Measurements from ENCODE around the gene TSN. TPM values are rescaled to one million over a fixed set of nuclear protein-coding genes. Genes with fewer than 3 reads are reported as not detected.
A peak's percentile ranks its signal among the peaks of the same experiment; 100 is the strongest.
"Not testable (repeated sequence)": the region's sequence is repeated elsewhere in the genome, so short reads cannot be mapped to it uniquely, and the experiment has no call there.

TSN gene
- total RNA-seq, result 10 to 100 TPM; 40.3 to 44.0 TPM
- long read RNA-seq, transcript TSN-201 (6 exons, 3,420 nt), result major isoform, 173 of 186 reads
- long read RNA-seq, partial matches to known transcripts, result 1 of 186 reads
- long read RNA-seq, other reads (novel, unspliced or antisense), result 8 of 186 reads

DNA sequence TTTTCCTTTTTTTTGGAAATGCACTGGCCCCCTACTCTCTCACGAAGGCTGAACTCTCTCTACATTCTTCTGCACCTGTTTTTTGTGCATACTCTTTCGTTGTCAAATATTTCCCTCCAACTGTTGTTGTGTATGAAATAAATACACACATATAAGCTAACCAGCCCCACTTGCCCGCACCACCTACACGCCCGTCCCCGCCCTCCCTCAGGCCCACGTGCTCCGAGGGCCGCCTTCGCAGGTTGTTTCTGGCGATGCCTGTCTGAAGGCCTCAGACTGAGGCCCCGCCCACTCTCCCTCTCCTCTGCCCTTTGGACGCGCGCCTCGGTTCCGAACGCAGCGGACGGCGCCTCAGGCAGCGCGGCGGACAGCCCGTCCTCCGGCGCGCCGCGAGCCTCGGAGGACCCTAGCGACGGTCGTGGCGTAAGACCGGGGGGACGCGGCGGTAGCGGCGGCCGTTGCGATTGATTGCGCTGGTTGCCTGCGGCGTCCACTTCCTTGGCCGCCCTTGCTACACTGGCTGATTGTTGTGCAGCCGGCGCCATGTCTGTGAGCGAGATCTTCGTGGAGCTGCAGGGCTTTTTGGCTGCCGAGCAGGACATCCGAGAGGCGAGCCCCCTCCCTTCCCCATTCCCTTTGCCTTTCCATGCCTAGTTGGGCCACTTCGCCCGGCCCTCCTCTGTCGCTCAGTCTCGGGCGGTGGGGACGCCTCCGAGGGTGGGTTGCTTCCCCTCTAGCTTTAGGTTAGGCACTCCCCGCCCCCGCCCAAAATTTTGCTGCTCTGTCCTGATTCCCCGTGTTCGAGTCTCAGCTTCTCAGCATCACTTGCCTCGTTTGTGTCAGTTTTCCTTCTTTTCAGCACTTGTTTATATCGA lies at the start of gene TSN:
TSS of gene TSN (plus strand) at position 415 of the 875 bp plus-strand sequence. CDS start at position 544, 129 bp downstream.
- intact Hi-C loops (cut with DNase I, micrococcal nuclease), result no loop called here
- ATAC-seq (peak; percentile 98), DNase-seq (peak; percentile 98 to 99)

DNA sequence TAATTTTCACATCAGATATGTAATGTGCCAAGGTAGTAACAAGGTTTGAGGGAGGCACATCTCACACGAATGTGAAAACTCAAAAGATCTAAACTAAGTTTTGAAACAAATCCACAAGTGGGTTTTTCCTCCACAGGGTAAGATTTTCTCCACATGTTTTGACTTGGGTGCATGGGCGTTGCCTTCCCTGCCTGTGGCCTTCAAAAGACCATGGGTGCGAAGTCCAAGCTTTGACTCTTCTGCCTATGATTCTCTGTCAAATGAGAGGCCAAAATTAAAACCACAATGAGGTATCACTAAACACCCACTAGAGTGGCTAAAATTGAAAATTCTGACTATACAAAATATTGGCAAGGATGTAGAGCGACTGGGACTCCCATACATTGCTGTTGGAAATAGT lies 49.5 kb upstream of the TSN start:
- intact Hi-C loops (cut with DNase I, micrococcal nuclease), result no loop called here
- no peak for ATAC-seq
- no peak for DNase-seq

DNA sequence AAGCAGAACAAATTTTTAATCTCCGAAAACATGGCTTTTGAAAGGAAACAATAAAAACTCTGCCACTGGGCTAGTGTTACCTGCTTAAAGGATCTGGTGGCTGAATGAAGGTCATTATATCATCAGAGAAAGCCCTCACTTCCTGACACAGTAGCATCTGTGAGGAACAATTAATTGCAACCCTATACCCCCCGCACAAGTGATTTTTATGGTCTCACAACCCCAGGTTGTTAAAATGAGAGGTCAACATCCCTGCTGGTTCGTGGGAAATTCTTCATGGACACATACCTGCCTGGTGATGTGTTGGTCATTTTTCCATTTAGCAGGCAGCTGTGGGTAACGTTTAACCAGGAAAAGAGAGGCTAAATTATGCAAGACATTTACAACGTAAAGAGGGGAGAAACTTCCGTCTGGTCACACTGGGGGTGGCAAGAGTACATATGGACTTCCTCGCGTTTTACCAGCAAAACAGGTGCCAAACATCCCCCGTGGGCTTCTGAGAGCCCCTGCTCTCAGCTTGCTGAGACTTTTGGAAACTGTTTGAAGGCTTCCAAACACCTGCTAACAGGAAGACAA lies 48.0 kb upstream of the TSN start:
- intact Hi-C loops (cut with DNase I, micrococcal nuclease), result no loop called here
- ATAC-seq (peak; percentile 88), DNase-seq (peak in 1 of 2 donors; percentile 29)

DNA sequence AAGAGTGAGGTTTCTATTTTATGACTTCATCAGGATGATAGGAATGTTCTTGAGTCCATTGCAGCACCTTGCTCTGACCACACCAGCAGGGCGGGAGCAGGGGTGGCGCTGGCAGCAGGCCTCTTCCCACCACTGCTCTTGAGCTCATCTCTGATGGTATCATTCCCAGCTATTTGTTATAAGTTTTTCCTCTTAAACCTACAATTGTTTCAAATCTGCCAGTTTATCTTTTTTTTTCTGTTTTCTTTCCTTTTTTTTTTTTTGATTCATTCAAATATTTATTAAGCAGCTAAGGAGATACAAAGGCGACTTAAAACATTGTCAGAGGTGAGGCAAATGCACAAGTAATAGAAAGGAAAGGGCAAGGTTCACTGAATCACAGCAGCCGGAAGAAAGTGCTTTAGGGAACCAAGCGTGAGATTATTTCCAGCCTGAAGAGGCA lies 47.5 kb upstream of the TSN start:
- DNase-seq, result peak; percentile 55 to 70
- ATAC-seq, result peak; percentile 95
- intact Hi-C loops (cut with DNase I, micrococcal nuclease), result no loop called here

DNA sequence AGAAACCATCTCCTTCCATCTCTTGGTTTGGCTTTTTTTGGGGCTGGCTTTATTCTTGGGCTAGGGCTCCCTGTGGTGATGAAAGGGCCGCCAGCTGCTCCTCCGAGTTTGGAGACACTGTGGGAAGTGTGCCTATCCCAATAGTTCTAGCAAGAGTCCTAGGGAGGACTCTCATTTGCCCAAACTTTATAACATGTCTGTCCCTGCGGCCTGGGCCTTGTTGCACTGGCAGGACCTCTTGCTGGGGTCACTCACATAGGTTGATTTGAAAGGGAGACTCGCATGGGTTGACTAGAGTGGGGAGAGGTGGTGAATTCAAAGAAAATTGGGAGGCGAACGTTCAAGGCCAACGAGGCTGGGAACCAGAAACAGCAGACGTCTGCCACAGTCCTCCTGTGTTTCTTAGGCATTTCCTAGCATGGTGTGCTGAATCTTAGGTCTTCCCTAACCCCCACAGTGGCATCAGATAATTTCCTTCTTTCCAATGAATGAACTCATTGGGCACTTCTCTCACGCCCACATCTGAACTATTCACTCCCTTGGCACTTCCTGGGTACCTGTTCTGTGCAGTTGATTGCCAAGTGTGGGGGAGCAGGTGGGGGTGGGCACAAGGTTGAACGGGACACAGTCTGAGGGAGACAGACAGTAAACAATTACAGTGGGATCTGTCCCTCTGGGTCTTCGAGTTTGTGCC lies 45.5 kb upstream of the TSN start:
- no peak for ATAC-seq
- intact Hi-C loops (cut with DNase I, micrococcal nuclease), result loop anchor here in 1 of 2 donors (10.0 kb wide), 1 partner anchor 185 kb away; no protein-coding TSS in a partner anchor
- DNase-seq, result no peak

DNA sequence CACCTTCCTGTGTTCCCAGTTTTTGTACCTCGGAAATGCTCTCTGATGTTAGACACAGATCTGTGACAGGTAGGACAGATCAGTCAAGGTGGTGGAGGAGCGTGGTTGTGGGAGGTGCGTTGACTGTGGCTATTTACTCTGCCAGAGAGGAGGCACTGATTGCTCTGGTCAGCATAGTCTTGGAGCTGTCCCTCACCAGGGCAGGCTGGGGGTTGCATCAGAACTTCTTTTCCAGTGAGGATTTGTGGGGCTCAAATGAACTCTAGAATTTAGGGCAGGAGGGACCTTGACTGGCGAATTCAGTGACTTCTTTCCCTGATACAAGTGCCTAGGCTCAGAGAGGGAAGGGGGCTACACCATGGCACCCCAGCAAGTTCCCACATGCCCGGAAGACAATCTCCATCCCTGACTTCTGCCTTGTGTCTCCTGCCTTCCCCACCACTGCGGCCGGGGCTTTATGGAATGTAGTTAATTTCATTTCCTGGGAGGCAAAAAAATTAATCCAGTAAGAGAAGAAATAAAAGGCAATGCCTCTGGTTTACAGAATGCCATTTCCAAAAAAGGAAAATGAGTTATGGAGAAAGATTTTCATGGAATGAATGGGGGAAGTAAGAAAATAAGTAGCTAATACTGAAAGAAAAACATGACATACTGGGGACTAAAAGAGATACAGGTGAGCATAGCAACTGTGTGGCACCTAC lies 44.8 kb upstream of the TSN start:
- intact Hi-C loops (cut with DNase I, micrococcal nuclease), result loop anchor here in 1 of 2 donors (10.0 kb wide), 1 partner anchor 186 kb away; no protein-coding TSS in a partner anchor
- ATAC-seq, result no peak
- no peak for DNase-seq

DNA sequence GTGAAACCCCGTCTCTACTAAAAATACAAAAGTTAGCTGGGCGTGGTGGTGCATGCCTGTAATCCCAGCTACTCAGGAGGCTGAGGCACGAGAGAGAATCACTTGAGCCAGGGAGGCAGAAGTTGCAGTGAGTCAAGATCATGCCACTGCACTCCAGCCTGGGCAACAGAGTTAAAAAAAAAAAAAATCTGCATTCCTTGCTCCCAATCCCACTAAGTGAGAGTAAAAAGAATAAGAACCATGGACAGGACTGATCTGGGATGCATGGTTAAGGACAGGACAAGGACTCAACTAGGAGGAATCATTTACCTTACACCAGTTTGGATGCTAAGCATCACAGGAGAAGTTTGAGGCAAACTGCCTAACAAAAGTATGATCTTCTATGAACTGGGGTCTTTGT lies 44.0 kb upstream of the TSN start:
- intact Hi-C loops (cut with DNase I, micrococcal nuclease), result loop anchor here in 1 of 2 donors (10.0 kb wide), 1 partner anchor 187 kb away; no protein-coding TSS in a partner anchor
- DNase-seq, ATAC-seq: not testable (repeated sequence)

DNA sequence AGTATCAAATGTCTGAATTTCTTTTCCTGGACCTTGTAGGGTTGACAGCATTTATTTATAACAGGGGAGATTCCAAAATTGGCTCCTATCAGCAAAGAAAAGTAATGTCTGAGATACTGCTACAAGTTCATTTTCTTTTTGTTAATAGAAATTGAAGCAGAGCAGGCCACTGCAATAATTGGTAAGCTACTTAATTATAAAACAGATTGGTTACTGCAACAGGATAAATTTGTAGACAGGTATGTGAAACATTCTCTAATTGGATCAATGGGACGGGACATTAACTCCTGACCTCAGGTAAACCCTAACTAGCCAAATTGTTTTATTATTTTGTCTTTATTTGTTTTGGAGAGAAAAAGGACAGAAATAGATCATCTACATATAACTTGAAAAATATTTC lies 39.3 kb upstream of the TSN start:
- intact Hi-C loops (cut with DNase I, micrococcal nuclease), result loop anchor here in 1 of 2 donors (5.0 to 10.0 kb wide), 2 partner anchors 191 to 314 kb away; no protein-coding TSS in a partner anchor
- no peak for ATAC-seq
- no peak for DNase-seq

DNA sequence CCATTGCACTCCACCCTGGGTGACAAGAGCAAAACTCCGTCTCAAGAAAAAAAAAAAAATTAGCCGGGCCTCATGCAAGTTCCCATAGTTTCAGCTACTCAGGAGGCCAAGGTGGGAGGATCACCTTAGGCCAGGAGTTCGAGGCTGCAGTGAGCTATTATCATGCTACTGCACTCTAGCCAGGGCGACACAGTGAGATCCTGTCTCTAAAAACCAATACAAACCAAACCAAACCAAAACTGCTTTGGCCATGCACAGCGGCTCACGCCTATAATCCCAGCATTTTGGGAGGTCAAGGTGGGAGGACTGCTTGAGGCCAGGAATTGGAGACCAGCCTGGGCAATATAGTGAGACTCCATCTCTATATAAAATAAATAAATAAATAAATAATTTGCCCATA lies 37.9 kb upstream of the TSN start:
- ATAC-seq (no peak), DNase-seq (no peak)
- intact Hi-C loops (cut with DNase I, micrococcal nuclease), result loop anchor here in 1 of 2 donors (5.0 to 10.0 kb wide), 2 partner anchors 193 to 315 kb away; no protein-coding TSS in a partner anchor

DNA sequence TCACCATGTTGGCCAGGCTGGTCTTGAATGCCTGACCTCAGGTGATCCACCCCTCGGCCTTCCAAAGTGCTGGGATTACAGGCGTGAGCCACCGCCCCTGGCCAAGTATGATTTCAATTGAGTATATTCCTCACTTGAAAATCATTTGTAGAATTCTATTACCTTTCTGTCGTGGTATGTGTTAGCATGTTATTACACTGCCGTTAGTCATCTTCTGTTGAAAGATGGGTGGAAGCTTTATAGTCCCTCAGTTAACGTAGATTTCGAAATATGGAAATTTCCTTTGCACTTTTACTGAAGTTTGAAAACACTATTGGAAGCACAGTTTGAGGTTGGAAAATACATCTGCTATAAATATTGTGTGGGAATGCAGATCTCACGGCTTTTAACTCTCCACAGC lies 33.5 kb upstream of the TSN start:
- intact Hi-C loops (cut with DNase I, micrococcal nuclease), result no loop called here
- no peak for ATAC-seq
- DNase-seq, result no peak

DNA sequence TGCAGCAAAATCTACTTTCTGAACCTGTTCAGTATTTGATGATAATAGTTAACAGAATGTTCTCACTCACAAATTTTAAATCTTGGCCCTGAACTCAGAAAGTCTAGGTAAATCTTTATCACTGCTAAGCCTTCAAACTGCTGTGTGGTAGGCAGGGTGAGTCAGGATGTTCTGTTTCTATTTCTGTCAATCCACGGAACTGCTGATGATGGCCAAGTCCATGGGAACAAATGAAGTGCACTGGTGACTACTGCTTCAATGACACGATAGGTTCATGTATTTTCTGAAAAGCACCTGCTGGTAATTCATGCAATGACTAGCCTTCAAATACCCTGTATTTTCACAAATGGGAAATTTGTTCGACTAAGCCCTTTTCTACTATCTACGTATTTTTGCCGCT lies 33.0 kb upstream of the TSN start:
- DNase-seq (no peak), ATAC-seq (no peak)
- intact Hi-C loops (cut with DNase I, micrococcal nuclease), result no loop called here

DNA sequence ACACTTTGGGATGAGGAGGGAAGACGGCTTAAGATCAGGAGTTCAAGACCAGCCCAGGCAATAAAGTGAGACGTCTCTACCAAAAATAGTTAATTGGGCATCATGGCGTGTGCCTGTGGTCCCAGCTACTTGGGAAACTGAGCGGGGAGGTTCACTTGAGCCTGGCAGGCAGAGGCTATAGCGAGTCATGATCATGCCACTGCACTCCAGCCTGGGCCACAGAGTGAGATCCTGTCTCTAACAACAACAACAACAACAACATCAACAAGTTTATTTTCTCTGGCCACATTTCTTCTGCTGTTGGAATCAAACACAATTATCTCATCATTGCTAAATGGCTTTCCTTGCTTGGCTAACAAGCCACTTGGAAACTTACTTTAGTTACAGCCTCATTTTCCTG lies 32.1 kb upstream of the TSN start:
- intact Hi-C loops (cut with DNase I, micrococcal nuclease), result no loop called here
- DNase-seq (no peak), ATAC-seq (no peak)

DNA sequence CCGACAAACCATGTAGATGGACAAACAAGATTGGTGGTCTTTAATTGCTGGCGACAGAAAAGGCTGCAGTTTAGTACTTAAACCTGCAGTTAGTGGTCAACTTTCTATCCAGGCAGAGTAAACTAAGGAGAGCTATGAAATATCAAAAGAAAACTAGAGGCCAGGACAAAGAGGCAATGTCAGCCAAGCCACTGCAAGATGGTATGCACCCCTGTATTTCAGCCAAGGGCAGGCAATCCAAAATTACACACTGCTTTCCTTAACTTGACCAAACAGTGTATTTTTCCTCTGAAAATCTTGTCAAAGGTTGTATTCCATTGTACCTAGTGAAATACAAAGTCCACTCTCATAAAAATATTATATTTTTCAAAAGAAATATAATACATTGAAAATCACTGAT lies 28.1 kb upstream of the TSN start:
- intact Hi-C loops (cut with DNase I, micrococcal nuclease), result no loop called here
- ATAC-seq (no peak), DNase-seq (no peak)

DNA sequence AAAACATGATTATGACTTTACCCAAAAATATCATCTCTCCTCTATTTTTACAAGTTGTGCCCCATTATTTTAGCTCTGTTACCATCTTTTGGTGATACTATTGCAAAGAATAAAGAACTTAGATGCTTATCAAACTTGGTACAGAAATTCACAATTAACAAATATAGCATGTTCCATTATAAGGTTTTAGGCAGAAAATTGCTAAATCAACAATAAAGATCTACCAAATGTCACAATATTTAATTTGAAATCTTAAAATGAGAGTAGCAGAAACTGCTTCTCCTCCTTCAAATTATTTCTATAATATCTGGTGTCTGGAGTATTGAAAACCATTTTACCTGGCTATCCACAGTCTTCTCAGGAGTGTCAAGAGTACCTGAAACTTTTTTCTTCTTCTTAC lies 27.5 kb upstream of the TSN start:
- ATAC-seq (no peak), DNase-seq (no peak)
- intact Hi-C loops (cut with DNase I, micrococcal nuclease), result no loop called here

DNA sequence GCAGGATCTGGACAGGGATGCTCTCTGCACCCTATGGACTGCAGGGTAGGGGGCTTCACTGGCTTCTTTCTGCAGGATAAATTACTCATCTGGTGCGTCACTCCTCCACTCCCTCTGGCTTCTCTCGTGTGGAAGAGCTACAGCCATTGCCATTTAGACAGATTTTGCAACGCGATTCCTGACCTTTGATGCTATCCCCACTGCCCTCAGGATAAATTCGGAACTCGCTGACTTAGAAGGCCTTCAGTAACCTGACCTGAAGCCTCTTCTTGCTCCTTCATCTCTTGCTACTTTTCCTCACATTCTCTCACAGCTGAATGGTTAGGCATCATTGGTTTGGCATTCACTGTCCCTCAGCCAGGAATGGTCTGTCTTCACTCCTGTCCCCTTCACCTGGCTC lies 24.1 kb upstream of the TSN start:
- intact Hi-C loops (cut with DNase I, micrococcal nuclease), result no loop called here
- ATAC-seq, result no peak
- DNase-seq, result no peak

DNA sequence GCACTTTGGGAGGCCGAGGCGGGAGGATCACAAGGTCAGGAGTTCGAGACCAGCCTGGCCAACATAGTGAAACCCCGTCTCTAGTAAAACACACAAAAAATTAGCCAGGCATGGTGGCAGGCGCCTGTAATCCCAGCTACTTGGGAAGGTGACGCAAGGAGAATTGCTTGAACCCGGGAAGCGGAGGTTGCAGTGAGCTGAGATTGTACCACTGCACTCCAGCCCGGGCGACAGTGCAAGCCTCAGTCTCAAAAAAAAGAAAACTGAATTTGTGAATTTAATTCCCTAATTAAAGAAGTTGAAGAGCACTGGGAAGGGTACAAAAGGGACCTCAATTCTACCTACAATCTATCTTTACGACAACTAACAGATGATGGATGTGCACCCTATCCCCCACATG lies 20.9 kb upstream of the TSN start:
- DNase-seq; ATAC-seq; intact Hi-C loops (cut with DNase I, micrococcal nuclease): not testable (repeated sequence)

DNA sequence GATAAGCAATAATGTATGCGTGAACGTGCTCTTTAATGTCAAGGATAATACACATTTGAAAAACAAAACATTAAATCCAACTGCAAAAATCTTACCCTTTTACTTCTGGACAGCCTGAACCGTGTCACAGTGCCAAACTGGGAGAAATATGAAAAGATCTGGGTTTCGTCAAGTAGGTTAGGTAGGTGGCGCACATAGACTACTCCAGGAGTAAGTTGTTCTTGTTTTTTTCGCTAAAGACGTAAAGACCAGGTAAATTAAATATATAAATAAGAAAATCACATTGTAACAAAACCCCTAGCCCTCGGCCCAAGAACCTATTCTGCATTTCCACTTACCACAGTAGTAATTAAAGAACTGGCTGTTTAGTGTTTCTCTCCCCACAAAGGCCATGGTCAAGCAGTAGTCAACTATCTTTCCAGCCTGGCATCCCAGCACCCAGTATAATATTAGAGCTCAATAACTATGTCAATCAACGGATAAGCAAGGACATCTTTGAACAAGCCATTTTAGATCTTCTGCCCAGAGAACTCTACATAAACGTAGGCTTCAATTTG lies 19.9 kb upstream of the TSN start:
- ATAC-seq (no peak), DNase-seq (no peak)
- intact Hi-C loops (cut with DNase I, micrococcal nuclease), result no loop called here

DNA sequence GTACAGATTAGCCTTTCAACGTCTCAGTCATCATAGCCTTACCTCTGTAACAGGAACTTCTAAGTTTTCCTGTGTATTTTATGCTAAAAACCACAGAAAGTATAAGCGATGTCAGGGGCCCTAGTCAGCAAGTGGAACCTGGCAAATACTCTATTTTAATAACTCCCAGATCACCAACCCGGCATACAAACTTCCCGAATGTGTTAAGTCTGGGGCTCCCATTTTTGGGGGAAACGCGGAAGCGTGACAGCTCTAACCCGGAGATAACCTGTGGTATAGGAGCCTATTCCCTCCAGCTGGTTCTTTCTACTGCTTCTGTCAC lies 19.4 kb upstream of the TSN start:
- DNase-seq (no peak), ATAC-seq (no peak)
- intact Hi-C loops (cut with DNase I, micrococcal nuclease), result no loop called here
